Keratinocyte (primary cell): ENCODE data around the gene COL16A1. TPM values are rescaled to one million over a fixed set of nuclear protein-coding genes. Genes with fewer than 3 reads are reported as not detected.

ENCODE experiments used
- DNase-seq: peaks from one replicate; pipeline ENCODE4 v3.0.0-alpha.2; 2011; ENCODE audit warnings: low read depth, missing footprints, low spot score
- FAIRE-seq: peaks from 2 replicates; lab custom pipeline; 2011; peaks lifted over from hg19 to GRCh38; lab: Jason Lieb, UNC
- H2AFZ ChIP-seq: 2 replicates; pipeline ENCODE4 v1.6.0; 2012; ENCODE audit warnings: low read length, control low read depth, inconsistent platforms; ENCODE audit not compliant: control insufficient read depth
- H3K27ac ChIP-seq: 2 replicates; pipeline ENCODE4 v1.5.1; 2011; ENCODE audit warnings: low read length; ENCODE audit not compliant: control insufficient read depth, insufficient read depth
- H3K27me3 ChIP-seq: 3 replicates; pipeline ENCODE4 v1.6.0; 2011; ENCODE audit warnings: low read length; ENCODE audit not compliant: control insufficient read depth, insufficient read depth; ENCODE audit errors: extremely low read depth
- H3K36me3 ChIP-seq, 2 experiments: 2 replicates in 1 of 2; 3 replicates in 1 of 2; pipeline ENCODE4 v1.5.1; 2011; ENCODE audit warnings: low read length in 2 of 2, mild to moderate bottlenecking in 1 of 2; ENCODE audit not compliant: control insufficient read depth in 2 of 2, insufficient read depth in 2 of 2; ENCODE audit errors: extremely low read depth in 1 of 2
- H3K4me1 ChIP-seq: 3 replicates; pipeline ENCODE4 v1.5.1; 2011; ENCODE audit warnings: low read length; ENCODE audit not compliant: control insufficient read depth, insufficient read depth; ENCODE audit errors: extremely low read depth
- H3K4me2 ChIP-seq: 3 replicates; pipeline ENCODE4 v1.6.0; 2011; ENCODE audit warnings: low read depth, low read length; ENCODE audit not compliant: control insufficient read depth, insufficient read depth; ENCODE audit errors: extremely low read depth
- H3K4me3 ChIP-seq, 3 experiments: fragments of 200-600 bp in 1 of 3; sonication (generic) in 1 of 3; 2 replicates in 2 of 3; 3 replicates in 1 of 3; pipeline ENCODE4 v1.5.1; 2011 to 2016; ENCODE audit warnings: low read length in 3 of 3, mild to moderate bottlenecking in 3 of 3, control low read depth in 2 of 3, inconsistent platforms in 1 of 3, low read depth in 1 of 3, mixed read lengths in 1 of 3, mixed run types in 1 of 3, moderate library complexity in 1 of 3; ENCODE audit not compliant: control insufficient read depth in 2 of 3, insufficient read depth in 2 of 3; ENCODE audit errors: extremely low read depth in 1 of 3
- H3K79me2 ChIP-seq: 2 replicates; pipeline ENCODE4 v1.6.0; 2012; ENCODE audit warnings: low read length; ENCODE audit not compliant: control insufficient read depth, insufficient read depth
- H3K9ac ChIP-seq: 3 replicates; pipeline ENCODE4 v1.6.0; 2011; ENCODE audit warnings: low read length; ENCODE audit not compliant: control insufficient read depth, insufficient read depth; ENCODE audit errors: extremely low read depth
- H3K9me1 ChIP-seq: 3 replicates; pipeline ENCODE4 v1.6.0; 2011; ENCODE audit warnings: low read length; ENCODE audit not compliant: control insufficient read depth, insufficient read depth; ENCODE audit errors: extremely low read depth
- H3K9me3 ChIP-seq: 2 replicates; pipeline ENCODE4 v1.5.1; 2012; ENCODE audit warnings: low read depth, low read length; ENCODE audit not compliant: control insufficient read depth
- H4K20me1 ChIP-seq: 3 replicates; pipeline ENCODE4 v1.6.0; 2011; ENCODE audit warnings: low read length; ENCODE audit not compliant: control insufficient read depth, insufficient read depth; ENCODE audit errors: extremely low read depth
- EZH2 ChIP-seq: IDR thresholded peaks from one replicate; pipeline ENCODE4 v1.6.1; 2012; ENCODE audit warnings: inconsistent platforms, mild to moderate bottlenecking, low read length, moderate library complexity
- dilution Hi-C: fragments of 300-500 bp; cut with MboI; formaldehyde crosslinking; loops from one replicate; pipeline ENCODE4 v1.7.0; 2020; ENCODE audit warnings: low sequenced_read_pairs; ENCODE audit not compliant: extremely low pct_ligation_motif_present
- polyA plus RNA-seq, 5 experiments: library from polyadenylated mRNA; depleted of rRNA in 3 of 5; stranded (reverse) in 3 of 5; stranded (forward) in 1 of 5; unstranded in 1 of 5; fragments of >200 nt; gene quantifications; 1 replicate in 1 of 5; 2 replicates in 3 of 5; 3 replicates in 1 of 5; pipeline versions ENCODE4 v1.2.1 to v1.2.3, GENCODE V29; 2011 to 2012; ENCODE audit warnings: missing spikeins in 2 of 5, low read depth in 1 of 5, low replicate concordance in 1 of 5
- TF ChIP-seq, protein P1 (sequence below), 3 experiments: IDR thresholded peaks in 1 of 3; conservative IDR thresholded peaks in 1 of 3; optimal IDR thresholded peaks in 1 of 3; 2 replicates in 2 of 3; 3 replicates in 1 of 3; pipeline versions ENCODE3 to v1.5.1; 2011; ENCODE audit warnings: low read length in 3 of 3, mild to moderate bottlenecking in 3 of 3, moderate library complexity in 2 of 3, control low read depth in 1 of 3, inconsistent platforms in 1 of 3; ENCODE audit not compliant: insufficient read depth in 2 of 3; ENCODE audit errors: extremely low read depth in 1 of 3

The COL16A1 gene
- polyA plus RNA-seq, 1 donor (not counting 4 experiments of a cell fraction or from before 2014, with no cell fraction given), result 43.4 TPM

DNA sequence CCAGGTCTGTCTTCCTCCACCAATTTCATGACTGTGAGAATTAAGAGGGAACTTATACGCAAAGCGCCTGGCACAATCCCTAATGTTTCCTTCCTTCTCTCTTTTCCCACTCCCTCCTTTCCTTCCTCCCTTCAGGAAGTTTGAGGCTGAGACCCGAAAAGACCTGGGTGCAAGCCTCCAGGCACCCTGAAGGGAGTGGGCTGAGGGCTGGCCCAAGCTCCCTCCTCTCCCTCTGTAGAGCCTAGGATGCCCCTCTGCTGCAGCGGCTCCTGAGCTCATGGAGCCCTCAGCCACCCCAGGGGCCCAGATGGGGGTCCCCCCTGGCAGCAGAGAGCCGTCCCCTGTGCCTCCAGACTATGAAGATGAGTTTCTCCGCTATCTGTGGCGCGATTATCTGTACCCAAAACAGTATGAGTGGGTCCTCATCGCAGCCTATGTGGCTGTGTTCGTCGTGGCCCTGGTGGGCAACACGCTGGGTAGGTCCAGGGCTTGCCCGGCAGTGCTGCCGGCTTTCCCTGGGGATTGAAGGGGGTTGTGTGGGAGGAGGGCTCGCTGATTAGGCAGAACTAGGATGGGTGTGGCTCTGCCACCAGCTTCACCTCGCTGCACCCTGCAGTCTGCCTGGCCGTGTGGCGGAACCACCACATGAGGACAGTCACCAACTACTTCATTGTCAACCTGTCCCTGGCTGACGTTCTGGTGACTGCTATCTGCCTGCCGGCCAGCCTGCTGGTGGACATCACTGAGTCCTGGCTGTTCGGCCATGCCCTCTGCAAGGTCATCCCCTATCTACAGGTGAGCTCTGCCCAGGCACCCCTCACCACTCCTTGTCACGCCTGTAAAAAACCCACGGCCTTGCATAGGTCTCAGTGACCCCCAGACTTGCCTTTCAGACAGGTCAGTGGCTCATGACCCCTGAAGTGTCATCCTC, 84.6 kb downstream of the COL16A1 start:
- no peak for TF ChIP-seq EZH2
- TF ChIP-seq, protein P1, sequence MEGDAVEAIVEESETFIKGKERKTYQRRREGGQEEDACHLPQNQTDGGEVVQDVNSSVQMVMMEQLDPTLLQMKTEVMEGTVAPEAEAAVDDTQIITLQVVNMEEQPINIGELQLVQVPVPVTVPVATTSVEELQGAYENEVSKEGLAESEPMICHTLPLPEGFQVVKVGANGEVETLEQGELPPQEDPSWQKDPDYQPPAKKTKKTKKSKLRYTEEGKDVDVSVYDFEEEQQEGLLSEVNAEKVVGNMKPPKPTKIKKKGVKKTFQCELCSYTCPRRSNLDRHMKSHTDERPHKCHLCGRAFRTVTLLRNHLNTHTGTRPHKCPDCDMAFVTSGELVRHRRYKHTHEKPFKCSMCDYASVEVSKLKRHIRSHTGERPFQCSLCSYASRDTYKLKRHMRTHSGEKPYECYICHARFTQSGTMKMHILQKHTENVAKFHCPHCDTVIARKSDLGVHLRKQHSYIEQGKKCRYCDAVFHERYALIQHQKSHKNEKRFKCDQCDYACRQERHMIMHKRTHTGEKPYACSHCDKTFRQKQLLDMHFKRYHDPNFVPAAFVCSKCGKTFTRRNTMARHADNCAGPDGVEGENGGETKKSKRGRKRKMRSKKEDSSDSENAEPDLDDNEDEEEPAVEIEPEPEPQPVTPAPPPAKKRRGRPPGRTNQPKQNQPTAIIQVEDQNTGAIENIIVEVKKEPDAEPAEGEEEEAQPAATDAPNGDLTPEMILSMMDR (optimal IDR thresholded peaks at IDR 0.05 in 1 of 3, IDR thresholded peaks at IDR 0.05 in 1 of 3, conservative IDR thresholded peaks at IDR 0.05 in 1 of 3; ENCODE audit: extremely low read depth in 1 of 3, insufficient read depth in 2 of 3, low read length in 3 of 3), result peak in 1 of 3 experiments; percentile 16
- Histone ChIP-seq H3K9ac (no peak overlapping the region), H3K4me1 (no peaks in the 10 kb centered on the region), H2AFZ (no peak overlapping the region), H3K4me2 (no peak overlapping the region), H3K27me3 (peaks cover 24% of the 10 kb centered on the region), H3K27ac (no peak overlapping the region), H3K79me2 (no peaks in the 10 kb centered on the region), H4K20me1 (no peaks in the 10 kb centered on the region), H3K9me3 (no peaks in the 10 kb centered on the region), H3K4me3 (no peak overlapping the region), H3K9me1 (no peaks in the 10 kb centered on the region), H3K36me3 (no peaks in the 10 kb centered on the region)
- no peak for FAIRE-seq
- dilution Hi-C loops, result no loop called here
- no peak for DNase-seq

GRCh38 chr1:31617916-31618746, 85.7 kb downstream of the COL16A1 start:
- FAIRE-seq (no peak), DNase-seq (no peak)
- no peak overlapping the region for H3K27ac ChIP-seq
- H3K27me3 ChIP-seq, result peaks cover 24% of the 10 kb centered on the region
- peak overlapping the region; percentile 58 for H2AFZ ChIP-seq
- H3K9me1 ChIP-seq, result no peaks in the 10 kb centered on the region
- peak overlapping the region; percentile 39 to 61 (median 39) for H3K4me3 ChIP-seq
- dilution Hi-C loops, result no loop called here
- peak overlapping the region; percentile 60 for H3K4me2 ChIP-seq
- TF ChIP-seq, protein P1 (optimal IDR thresholded peaks at IDR 0.05 in 1 of 3, IDR thresholded peaks at IDR 0.05 in 1 of 3, conservative IDR thresholded peaks at IDR 0.05 in 1 of 3; ENCODE audit: extremely low read depth in 1 of 3, insufficient read depth in 2 of 3, low read length in 3 of 3), result peak in 2 of 3 experiments; percentile 72 to 97
- no peak for TF ChIP-seq EZH2
- no peaks in the 10 kb centered on the region for H3K4me1 ChIP-seq
- H3K9me3 ChIP-seq, result no peaks in the 10 kb centered on the region
- H4K20me1 ChIP-seq, result no peaks in the 10 kb centered on the region
- no peaks in the 10 kb centered on the region for H3K79me2 ChIP-seq
- H3K9ac ChIP-seq, result peak overlapping the region; percentile 7
- H3K36me3 ChIP-seq, result no peaks in the 10 kb centered on the region
